HG03064 (cell line): ENCODE results near the gene ARL15.

Source experiments
- ATAC-seq: cut with Tn5 transposase; IDR thresholded peaks from one replicate; pipeline ENCODE4 v1.9.1; 2021; ENCODE audit warnings: low read depth; ENCODE audit not compliant: unreplicated experiment

ARL15 gene

GRCh38 chr5:54254482-54255198, 55.7 kb downstream of the ARL15 start:
- ATAC-seq = no peak

DNA sequence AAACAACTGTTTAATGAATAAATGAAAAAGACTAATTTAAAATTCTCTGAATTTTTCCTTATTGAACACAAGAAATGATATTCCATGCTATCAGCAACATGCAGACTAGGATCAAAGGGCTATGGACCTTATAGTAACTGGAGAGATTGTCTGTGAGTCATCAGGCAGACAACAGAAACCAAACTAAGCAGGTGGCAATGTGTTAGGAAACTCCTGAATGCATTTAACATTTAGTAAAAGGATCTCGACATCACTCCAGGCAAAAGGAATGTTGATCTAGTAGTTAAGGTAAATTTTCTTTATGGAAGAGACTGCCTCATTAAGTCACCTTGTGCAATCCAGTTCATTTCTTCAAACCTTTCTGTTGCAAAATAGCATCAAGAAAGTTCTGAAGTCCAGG, 58.4 kb downstream of the ARL15 start:
- no peak for ATAC-seq

DNA sequence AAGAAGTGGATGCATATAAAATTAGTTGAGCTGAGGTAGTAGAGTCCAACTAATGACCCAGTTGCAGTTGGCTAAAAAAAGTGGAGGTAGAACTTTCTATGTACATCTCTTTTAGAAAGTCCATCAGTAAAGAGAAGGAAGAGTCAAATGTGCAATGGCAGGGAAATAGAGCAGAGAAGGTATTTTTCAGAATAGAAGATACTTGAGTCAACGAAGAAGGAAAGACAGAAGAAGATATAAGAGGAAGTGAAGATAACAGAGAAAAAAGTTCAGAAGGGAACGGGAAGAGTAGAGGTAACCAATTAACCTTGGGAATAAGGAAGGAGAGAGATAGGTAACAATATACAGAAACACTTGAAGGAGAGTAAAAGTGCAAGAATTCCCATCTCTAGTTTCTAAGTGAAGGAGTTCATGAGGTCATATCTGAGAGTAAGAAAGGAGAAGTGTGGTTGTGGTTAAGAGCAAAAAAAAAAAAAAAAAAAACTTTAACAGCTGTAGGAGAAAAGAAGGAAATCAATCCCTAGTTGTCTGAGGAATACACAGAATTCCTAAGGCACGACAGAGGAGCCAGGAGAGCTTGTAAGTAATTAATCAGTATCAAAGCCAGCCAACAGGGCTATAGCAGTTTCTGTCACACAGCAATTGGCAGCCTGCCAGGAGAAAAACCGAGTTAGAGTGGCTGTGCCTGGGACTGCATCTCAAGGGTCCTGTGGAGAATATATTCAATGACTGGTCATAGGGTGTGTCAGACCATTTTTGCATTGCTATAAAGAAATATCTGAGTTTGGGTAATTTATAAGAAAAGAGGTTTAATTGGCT, 61.0 kb downstream of the ARL15 start:
- ATAC-seq = no peak

DNA sequence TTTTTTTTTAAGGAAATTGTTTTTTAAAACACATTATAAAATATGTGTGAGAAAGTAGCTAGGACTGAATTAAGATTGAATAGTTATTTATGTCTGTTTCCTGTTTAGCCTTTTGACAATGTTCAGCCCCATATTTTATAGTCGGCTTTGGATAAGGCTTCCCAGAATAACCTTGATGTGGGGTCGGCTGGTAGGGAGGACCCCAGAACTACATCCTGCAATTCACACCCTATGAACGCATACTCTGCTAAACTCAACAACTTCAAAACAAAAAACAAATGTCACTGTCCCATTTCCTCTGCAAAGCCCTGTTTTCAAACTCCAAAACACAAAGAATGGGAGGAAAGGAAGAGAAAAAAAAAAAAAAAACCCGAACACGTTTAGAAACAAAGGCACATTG, 63.1 kb downstream of the ARL15 start:
- ATAC-seq = no peak

- ATAC-seq = no peak
Observed at GRCh38 chr5:54243483-54244080, 66.8 kb downstream of the ARL15 start.

DNA sequence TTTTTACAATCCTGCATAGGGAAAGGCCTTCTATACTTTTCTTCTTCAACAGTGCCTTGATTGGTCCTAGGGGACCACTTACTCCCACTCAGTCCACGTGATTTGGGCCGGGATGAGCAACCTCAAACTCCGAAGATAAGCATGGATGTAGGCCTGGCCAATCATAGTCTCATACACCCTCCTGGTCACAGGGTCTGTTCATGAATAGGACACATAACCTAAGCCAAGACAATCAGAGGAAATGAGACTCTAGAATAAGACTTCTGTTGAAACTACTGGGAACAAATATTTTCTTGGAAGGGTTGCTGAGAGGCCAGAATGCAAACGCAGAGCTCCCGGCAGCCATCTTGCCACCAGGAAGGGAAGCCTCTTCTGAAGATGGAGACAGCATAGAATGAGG, 68.1 kb downstream of the ARL15 start:
- no peak for ATAC-seq

GRCh38 chr5:54234304-54234933, 76.0 kb downstream of the ARL15 start:
- ATAC-seq = no peak

- ATAC-seq = no peak
Observed at GRCh38 chr5:54230936-54231685, 79.3 kb downstream of the ARL15 start.

GRCh38 chr5:54229041-54229780, 81.2 kb downstream of the ARL15 start:
- ATAC-seq = peak; percentile 76

- no peak for ATAC-seq
Observed at GRCh38 chr5:54227759-54228158, 82.6 kb downstream of the ARL15 start.

DNA sequence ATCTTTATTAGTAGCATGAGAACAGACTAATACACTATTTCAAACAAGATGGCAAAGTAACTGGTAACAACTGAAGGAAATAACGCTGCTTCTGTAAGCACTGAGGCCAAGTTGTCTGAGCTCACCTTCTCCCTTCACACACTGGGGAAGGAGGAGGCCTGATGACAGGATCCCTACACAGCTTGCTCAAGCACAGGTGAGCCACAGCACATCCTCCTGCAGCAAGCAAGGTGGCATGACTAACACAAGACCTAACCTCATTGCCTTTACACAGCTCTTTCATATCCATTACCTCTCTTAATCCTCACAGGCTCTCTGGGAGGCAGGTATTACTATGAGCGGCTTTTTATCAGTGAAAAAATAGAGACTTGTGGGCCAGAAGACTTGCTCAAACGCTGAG, 83.3 kb downstream of the ARL15 start:
- no peak for ATAC-seq

DNA sequence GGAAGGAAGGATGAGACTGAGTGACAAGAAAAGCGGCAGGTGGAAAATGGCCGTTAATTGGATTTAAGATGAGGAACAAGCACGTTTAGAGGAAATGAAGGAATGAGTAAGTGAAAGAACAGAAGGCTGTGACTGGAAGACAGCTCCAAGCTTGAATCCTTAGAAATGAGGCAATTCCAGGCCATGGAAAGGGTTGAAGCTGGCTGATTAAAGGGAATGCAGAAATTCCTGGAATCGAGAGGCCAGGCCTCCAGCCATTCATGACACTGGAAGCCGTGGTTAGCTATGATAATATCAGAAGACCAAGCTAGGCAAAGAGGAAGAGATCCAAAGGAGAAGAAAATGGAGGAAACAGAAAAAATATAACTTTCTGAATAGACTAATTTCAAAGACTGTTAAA, 84.2 kb downstream of the ARL15 start:
- ATAC-seq = no peak

DNA sequence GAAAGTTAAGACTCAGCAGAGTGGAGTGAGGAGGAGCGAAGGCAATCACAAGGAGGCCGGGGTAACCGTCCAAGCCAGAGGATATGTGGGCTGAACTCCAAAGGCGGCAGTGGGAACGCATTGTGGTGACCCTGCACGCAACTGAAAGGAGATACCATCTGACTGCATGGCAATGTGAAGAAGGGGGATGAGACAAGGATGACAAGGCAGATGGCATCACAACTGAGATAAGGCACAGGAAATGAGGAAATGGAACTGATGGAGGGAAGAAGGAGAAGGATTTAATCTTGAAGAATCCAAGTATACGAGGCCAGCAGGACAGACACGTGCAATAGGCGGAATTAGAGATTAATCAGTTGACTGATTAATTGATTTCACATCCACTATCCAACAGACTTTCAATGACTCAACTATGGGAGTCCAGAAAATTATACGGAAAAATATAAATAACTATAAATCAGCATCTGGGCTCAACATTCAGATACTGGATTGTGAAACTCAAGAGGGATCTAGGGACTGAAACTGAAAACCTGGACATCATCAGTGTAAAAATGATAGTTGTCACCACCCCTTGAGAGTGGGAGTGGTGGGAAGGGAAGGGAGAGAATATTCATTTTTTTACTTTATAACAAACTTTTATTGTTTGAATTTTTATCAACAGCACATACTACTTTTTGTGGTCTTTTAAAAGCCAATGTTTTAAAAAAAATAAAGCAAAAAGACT, 86.1 kb downstream of the ARL15 start:
- ATAC-seq = no peak

- no peak for ATAC-seq
Observed at GRCh38 chr5:54222336-54222735, 88.0 kb downstream of the ARL15 start.

DNA sequence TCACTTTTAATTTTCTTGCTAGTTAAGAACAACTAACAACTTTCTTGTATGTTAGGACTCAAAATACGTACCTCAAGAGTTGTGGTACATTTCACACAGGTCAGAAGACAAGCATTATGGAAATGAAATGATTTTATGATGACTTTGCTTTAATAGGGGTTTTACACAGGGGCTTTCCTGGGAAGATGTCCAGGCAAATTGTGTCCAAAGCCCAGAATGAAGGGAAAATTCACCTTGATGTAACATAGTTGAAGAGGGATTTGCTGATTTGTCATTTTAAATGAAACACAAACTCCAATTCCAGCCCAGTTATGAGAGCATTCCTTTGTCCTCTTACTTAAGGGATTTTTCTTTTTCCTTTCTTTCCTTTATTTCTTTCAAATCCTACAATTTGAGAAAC, 89.2 kb downstream of the ARL15 start:
- ATAC-seq = no peak

- no peak for ATAC-seq
Observed at GRCh38 chr5:54220230-54221040, 89.9 kb downstream of the ARL15 start.

- no peak for ATAC-seq
Observed at GRCh38 chr5:54217826-54218503, 92.4 kb downstream of the ARL15 start.

DNA sequence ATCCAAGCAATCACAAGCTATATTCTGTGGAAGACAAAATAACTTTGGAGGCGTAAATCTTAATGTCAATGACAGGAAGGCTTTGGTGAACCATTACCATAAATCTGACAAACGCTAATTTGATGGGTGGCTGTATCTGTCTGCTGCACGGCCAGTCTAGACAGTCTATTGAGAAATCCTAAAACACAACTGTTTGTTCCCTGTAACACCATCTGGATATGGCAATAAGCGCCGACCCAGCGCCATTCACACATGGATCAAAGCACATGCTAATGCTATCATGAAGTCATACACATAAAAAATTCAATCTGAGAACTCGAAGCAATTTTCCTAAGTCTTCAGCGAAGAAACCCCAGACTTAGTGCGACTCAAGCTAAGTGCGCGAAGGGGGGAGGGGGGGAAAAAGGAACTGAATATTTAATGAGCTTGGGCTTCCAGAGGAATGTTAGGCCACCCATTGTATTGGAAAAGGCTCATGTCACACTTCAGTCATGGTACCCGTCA, 95.1 kb downstream of the ARL15 start:
- no peak for ATAC-seq
